Measurements from ENCODE around the gene AUTS2. TPM values are rescaled to one million over a fixed set of nuclear protein-coding genes. Genes with fewer than 3 reads are reported as not detected.

Gene AUTS2
- polyA plus RNA-seq, 1 donor: 80.7 TPM

DNA sequence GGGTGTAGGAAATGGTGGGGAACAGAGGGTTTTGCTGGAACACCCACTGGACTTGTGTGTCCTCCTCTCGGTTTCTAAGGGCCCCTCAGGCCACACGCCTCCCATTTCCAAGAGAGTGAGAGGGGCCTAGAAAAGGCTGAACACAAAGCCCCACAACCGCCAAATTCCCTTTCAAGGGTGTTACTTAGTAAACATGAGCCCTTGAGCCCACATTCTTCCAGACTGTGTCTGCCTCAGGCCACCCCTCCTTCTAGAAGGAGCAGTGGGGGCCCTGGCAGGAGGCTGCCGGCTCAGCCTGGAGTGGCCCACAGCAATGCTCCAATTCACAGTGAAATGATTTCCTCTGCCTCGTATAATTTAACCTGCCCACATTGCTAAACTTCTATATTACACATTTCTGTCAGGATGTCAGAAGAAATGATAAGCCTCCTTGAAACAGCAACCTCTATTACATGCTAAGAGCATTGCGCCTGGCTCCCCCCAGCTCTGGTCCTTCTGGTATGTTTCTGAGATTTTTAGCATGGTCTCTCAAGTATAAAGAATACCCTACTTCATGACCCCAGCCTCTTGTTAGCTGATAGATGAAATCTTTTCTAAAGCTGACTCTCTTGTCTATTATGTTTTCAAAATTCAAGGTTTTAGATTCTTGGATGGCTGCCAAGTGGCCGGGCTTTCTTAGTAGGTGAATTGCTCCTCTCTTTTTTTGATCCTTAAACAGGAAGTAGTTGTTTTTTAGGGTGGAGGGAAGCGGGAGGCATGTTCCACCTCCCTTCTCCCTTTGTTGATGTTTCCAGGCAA is 859.8 kb downstream of the AUTS2 start:
- no peak for DNase-seq (ENCODE audit: low read depth)

- no peak for DNase-seq (ENCODE audit: low read depth)
These were observed 860.5 kb downstream of the AUTS2 start for GRCh38 chr7:70458745-70459144.

GRCh38 chr7:70459546-70459945 is 861.3 kb downstream of the AUTS2 start:
- DNase-seq (ENCODE audit: low read depth): no peak

GRCh38 chr7:70460071-70460470 is 861.8 kb downstream of the AUTS2 start:
- DNase-seq (ENCODE audit: low read depth): no peak

DNA sequence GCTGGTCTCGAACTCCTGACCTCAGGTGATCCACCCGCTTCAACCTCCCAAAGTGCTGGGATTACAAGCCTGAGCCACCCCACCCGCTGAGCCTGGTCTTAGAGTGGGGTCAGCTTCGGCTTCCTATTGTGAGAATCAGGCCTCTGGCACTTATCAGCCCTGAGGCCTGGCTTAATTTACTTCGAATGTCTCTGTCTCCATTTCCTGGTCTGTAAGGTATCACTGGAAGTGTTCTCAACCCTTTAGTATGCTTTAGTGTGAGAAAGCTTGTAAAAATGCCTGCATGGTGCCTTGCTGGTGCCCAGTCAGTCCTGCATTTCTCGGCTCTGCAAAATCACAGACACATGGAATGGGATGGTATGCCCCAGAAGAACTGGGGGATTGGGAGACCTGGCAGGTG is 862.3 kb downstream of the AUTS2 start:
- no peak for DNase-seq (ENCODE audit: low read depth)

DNA sequence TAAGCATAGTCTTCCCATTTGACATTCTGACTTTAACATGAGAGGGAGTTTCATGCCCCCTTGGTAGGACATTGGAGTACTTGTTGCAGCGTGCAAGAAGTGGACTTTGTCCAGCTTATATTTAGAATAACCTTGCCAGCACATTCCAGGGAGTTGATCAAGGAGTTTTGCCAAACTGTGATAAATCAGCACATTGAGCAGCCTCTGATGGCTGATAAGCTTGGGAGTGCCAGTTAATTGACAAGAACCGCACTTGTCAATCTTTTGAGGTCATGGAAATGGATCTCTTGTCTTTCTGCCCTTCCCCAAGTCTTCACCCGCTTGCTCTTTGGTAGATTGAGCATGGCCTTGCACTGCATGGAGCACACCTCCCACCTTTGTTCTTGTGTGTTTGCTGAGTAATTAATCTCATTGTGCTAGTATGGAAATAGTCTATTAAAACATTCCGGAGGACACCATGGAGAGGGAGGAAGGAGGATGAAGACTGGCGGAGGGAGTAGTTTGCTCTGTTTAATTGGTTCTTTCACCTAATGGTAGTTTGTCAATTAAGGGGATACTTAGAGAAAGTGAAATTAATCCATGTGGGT is 865.2 kb downstream of the AUTS2 start:
- DNase-seq (ENCODE audit: low read depth): no peak

GRCh38 chr7:70466725-70467364 is 868.6 kb downstream of the AUTS2 start:
- no peak for DNase-seq (ENCODE audit: low read depth)

GRCh38 chr7:70470746-70471145 is 872.5 kb downstream of the AUTS2 start:
- no peak for DNase-seq (ENCODE audit: low read depth)

DNA sequence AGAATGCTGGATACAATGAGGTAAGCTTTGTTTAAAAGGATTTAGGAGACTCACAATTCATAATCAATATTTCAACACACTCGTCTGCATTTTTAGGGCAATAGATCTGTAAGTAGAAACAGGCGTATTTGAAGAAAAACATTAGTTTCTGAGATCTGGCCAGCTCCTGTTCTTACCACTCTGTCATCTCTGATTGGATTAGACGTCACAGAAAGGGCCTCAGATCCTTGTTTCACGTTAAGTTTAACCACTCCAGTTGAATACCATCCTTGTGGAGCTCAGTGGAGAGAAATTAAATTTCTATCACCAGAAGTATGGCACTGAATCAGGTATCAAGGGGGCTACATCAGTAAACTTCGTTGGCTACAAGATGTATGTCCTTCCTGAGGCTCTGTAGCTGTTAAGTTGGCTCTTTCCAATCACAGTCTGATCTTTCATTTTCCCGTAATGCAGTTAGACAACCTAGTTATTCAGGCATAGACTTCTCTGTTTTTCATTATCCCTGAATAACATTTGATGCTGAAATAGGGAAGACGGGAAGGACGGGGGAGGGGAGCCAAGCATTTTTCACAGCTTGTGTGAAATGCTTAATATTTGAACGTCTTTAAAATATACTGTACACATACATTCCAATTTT is 874.4 kb downstream of the AUTS2 start:
- no peak for DNase-seq (ENCODE audit: low read depth)

- no peak for DNase-seq (ENCODE audit: low read depth)
These were observed 876.5 kb downstream of the AUTS2 start for GRCh38 chr7:70474639-70475234.

DNA sequence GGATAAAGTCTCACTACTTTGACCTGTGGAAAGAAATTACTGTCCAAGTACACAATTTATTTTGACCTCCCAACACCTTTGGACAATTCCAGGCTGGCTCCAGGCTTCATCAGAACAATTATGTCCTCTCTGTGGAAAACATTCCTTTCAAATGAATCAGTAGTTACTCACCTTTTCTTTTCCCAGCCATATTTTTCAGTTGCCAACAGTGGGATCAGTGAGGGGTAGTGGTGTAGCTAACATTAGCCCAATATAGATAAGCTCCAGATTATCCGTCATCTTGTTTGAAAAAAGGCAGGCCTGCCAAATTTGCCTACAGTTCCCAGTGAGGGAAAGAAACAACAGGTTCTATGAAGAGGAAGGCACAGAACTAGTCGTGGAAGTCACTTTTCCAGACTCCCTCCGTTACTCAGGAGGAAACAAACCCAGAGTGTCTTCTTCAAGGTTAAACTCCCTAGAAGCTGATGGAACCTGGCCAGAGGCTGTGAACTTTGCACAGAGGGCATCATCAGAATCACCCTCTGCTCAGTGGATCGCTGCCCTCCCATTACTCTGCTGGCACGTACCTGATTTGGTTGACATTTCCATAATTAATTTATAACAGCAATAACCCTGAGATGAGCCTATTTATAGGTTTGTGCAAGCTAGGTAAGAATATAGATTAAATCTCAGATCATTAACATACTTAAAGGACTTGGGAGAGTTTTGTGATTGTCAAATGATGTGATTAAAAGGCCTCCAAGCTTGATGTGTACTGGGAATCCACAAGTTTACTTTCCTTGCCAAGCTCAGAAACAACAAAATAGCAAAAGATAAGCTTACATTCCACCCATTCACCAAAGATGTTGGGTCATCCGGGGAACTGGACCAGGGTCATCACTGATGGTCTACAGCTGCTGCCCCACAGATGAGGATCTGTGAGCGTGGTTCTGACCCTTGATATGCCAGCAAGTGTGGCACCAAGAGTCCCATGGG is 879.0 kb downstream of the AUTS2 start:
- DNase-seq (ENCODE audit: low read depth): no peak

DNA sequence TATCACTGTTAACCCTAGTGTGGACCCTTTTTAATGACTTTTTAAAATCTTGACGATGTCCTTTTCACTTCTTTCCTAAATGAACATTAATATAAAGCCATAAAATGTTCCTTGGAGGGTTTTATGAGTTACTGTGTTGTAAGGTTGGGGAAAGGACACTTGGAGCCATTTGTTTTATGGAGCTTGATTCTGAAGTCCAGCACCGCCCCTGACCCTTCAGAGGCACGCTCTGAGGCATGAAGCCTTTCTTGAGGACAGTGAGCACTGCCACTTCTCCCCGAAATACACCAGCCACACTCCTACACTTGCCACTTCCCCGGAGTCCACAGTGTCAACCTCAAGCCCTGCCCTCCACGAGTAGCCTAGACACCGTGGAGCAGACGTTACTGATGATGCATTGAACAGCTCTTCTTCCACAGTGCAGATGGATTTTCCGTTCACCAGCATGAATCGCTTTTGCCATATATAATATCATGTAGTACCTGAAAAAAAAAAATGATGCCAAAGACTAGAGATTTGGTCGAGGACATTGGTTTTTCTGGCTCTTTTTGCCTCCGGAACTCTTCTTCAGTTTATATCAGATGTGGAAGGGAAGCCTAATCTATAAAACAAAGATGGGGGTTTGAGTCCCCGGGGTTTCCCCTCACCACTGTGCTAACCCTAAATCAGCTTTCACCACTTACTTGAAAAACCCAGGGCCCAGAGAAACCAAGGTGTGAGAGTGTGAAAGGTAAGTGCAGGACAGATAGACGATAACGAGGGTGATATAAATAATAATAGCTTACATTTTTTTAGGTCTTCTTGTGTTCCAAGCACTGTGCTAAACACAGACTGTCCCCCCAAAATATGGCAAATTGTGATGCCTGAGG is 881.1 kb downstream of the AUTS2 start:
- no peak for DNase-seq (ENCODE audit: low read depth)

DNA sequence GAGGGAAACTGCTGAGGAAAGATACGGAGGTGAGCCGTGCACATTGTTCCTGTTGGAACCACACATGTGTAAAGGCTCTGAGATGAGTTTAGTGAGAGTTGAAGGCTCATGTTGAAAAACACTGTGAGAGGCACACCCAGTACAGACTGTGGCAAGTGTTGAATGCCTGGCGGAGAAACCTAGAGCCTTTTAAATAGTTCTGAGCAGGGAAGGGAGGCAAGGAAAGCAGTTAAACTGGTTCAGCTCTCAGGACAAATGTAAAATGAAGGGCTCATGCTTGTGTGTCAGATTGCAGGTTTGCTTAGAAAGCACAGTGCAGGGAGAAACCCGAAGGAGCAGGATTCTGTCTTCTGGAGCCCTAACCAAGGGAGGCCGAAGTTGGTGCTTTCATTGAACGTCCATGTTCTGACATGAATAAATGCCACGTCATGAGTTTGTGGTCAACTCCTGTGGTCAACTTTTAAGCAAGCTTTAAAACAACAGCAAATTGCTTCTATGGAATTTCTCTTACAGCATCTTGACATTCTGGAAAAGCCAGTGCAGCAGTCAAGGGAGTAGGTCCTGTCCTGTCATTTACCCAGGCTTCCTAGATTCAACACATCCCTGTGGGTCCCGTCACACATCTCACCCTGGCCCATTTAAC is 882.8 kb downstream of the AUTS2 start:
- DNase-seq (ENCODE audit: low read depth): no peak

DNA sequence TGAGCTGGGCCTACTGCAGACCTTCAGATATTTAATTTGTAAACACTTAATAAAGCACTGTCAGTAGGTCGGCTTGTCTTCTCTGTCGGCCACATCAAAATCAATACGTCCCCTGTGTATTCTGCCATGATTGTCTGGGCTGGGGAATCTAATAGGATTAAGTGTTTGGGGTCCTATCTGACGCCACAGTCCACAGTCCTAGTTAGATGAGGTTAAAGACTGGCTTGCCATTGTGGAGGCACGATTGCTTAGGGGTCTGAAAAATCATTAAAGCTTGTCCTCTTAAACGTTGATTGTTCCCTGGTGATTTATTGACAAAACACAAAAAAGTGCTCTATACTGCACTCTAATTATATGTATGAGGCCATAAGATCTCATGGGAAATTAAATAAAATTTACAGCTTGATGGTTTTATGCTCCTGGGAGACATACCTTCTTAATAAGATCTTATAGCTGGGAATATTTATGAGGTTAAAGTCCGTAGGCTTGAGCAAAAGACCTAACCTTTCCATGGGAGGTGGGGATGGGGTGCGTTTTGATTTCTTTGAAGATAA is 883.4 kb downstream of the AUTS2 start:
- DNase-seq (ENCODE audit: low read depth): no peak

GRCh38 chr7:70484255-70484654 is 886.0 kb downstream of the AUTS2 start:
- DNase-seq (ENCODE audit: low read depth): no peak

GRCh38 chr7:70486977-70487376 is 888.7 kb downstream of the AUTS2 start:
- DNase-seq (ENCODE audit: low read depth): no peak

DNA sequence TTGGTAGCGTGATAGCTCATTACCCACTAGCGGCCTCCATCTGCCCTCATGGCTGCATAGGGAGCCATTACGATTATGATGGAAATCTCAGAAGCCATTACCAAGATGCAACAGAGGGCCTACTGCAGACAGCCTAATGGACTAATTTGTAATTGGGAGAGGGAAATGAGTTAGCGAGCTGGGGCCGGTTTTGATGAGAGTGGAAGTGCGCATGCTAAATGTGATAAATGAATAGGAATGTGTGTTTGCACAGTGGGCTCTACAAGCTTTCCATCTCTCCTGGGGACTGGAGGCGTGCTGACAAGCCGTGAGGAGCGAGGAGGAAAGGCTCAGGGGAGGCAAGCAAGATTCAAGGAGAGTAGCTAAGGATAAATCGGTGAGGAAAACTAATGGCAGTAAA is 889.2 kb downstream of the AUTS2 start:
- DNase-seq (ENCODE audit: low read depth): no peak

GRCh38 chr7:70487886-70488285 is 889.6 kb downstream of the AUTS2 start:
- DNase-seq (ENCODE audit: low read depth): no peak

- peak; percentile 22 for DNase-seq (ENCODE audit: low read depth)
These were observed 891.5 kb downstream of the AUTS2 start for GRCh38 chr7:70489813-70490212.

All from forelimb muscle (tissue), 1 donor.